HEK293 (cell line): ENCODE measurements around the gene PSMF1.

ENCODE experiments used
- CTCF ChIP-seq: fragments of 450-650 bp; formaldehyde crosslinking; IDR thresholded peaks from 2 replicates; pipeline ENCODE4 v1.5.1; 2016; ENCODE audit warnings: missing biosample characterization, missing genetic modification characterization
- GLIS1 ChIP-seq: fragments of 450-650 bp; formaldehyde crosslinking; IDR thresholded peaks from 2 replicates; pipeline ENCODE4 v1.5.1; 2016; ENCODE audit warnings: missing biosample characterization, missing genetic modification characterization
- KLF16 ChIP-seq: fragments of 450-650 bp; formaldehyde crosslinking; IDR thresholded peaks from 2 replicates; pipeline ENCODE4 v1.5.1; 2017; ENCODE audit warnings: missing biosample characterization, missing genetic modification characterization
- ZNF223 ChIP-seq: fragments of 450-650 bp; formaldehyde crosslinking; IDR thresholded peaks from 2 replicates; pipeline ENCODE4 v1.5.1; 2016; ENCODE audit warnings: missing biosample characterization, missing genetic modification characterization
- ZNF324 ChIP-seq: fragments of 450-650 bp; formaldehyde crosslinking; IDR thresholded peaks from 2 replicates; pipeline ENCODE4 v1.5.1; 2016; ENCODE audit warnings: missing biosample characterization, missing genetic modification characterization
- ZNF76 ChIP-seq: fragments of 450-650 bp; formaldehyde crosslinking; IDR thresholded peaks from 2 replicates; pipeline ENCODE4; 2016; ENCODE audit warnings: low read depth, missing biosample characterization, missing genetic modification characterization, borderline replicate concordance
- TF ChIP-seq, protein P1 (sequence below): sonication (generic); formaldehyde crosslinking; IDR thresholded peaks from 2 replicates; pipeline ENCODE4 v1.8.1; 2022; ENCODE audit warnings: mild to moderate bottlenecking, moderate library complexity, missing genetic modification reagents

DNA sequence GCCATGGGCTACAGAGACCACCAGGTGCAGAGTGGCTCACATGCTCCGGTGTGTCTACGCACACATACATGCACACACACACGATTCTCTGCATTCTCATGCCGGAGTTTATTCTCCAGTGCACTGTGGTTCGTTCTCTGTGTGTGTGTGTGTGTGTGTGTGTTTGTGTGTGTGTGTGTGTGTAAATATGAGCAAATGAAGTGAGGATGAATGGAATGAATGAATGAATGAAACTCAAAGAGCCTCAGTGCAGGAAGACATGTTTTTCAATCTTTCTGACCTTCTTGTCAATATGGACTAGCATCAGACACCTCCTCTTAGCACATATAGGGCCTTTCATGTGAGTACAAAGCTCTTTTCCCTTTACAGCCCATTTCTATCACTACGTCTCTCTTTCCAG is 64.8 kb downstream of the PSMF1 start:
- TF ChIP-seq, protein P1, sequence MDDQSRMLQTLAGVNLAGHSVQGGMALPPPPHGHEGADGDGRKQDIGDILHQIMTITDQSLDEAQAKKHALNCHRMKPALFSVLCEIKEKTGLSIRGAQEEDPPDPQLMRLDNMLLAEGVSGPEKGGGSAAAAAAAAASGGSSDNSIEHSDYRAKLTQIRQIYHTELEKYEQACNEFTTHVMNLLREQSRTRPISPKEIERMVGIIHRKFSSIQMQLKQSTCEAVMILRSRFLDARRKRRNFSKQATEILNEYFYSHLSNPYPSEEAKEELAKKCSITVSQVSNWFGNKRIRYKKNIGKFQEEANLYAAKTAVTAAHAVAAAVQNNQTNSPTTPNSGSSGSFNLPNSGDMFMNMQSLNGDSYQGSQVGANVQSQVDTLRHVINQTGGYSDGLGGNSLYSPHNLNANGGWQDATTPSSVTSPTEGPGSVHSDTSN (CRISPR knock-in tag): no peak
- TF ChIP-seq ZNF223 (tag by site-specific recombination) (no peak), CTCF (tag by site-specific recombination) (no peak), ZNF324 (tag by site-specific recombination) (no peak), KLF16 (tag by site-specific recombination) (no peak), ZNF76 (tag by site-specific recombination) (no peak), GLIS1 (tag by site-specific recombination) (no peak)
